Choroid plexus epithelial cell (primary cell): Measurements from ENCODE around the gene DPYD.

Experiments
- DNase-seq: peaks from one replicate; pipeline ENCODE4 v3.0.0-alpha.2; 2010; ENCODE audit warnings: low read depth
- H3K4me3 ChIP-seq: 2 replicates; pipeline ENCODE4 v1.5.1; 2011; ENCODE audit warnings: low read depth, mild to moderate bottlenecking, control low read depth, low read length, moderate library complexity
- CTCF ChIP-seq: conservative IDR thresholded peaks from 2 replicates; pipeline ENCODE4 v1.5.1; 2011; ENCODE audit warnings: low read depth, mild to moderate bottlenecking, control low read depth, inconsistent platforms, low read length, moderate library complexity

Gene DPYD

GRCh38 chr1:97105531-97105930 lies 815.3 kb downstream of the DPYD start:
- no peak for TF ChIP-seq CTCF
- H3K4me3 ChIP-seq = no peak overlapping the region
- peak; percentile 15 for DNase-seq

- DNase-seq = no peak
- TF ChIP-seq CTCF = no peak
- no peak overlapping the region for H3K4me3 ChIP-seq
These were observed 819.3 kb downstream of the DPYD start for GRCh38 chr1:97101509-97101908.

GRCh38 chr1:97097404-97097925 lies 823.4 kb downstream of the DPYD start:
- DNase-seq = no peak
- TF ChIP-seq CTCF = no peak
- no peak overlapping the region for H3K4me3 ChIP-seq

- no peak for TF ChIP-seq CTCF
- H3K4me3 ChIP-seq = no peak overlapping the region
- no peak for DNase-seq
These were observed 825.1 kb downstream of the DPYD start for GRCh38 chr1:97095764-97096163.

- peak; percentile 89 for DNase-seq
- H3K4me3 ChIP-seq = no peak overlapping the region
These were observed 826.4 kb downstream of the DPYD start for GRCh38 chr1:97094247-97094972.

GRCh38 chr1:97093741-97094140 lies 827.1 kb downstream of the DPYD start:
- H3K4me3 ChIP-seq = no peak overlapping the region
- no peak for TF ChIP-seq CTCF
- DNase-seq = peak; percentile 62

More at GRCh38 chr1:97094247-97094972, 826.4 kb downstream of the DPYD start:
- no peak for TF ChIP-seq CTCF

- H3K4me3 ChIP-seq = no peak overlapping the region
- TF ChIP-seq CTCF = no peak
- no peak for DNase-seq
These were observed 828.0 kb downstream of the DPYD start for GRCh38 chr1:97092824-97093223.
